Neural progenitor cell (in vitro differentiated cells): ENCODE results near the gene IFNK. TPM values are rescaled to one million over a fixed set of nuclear protein-coding genes. Genes with fewer than 3 reads are reported as not detected.
A peak's percentile ranks its signal among the peaks of the same experiment; 100 is the strongest.

Experiments used
- DNase-seq: peaks from one replicate; pipeline ENCODE4 v3.0.0-alpha.2; 2016; ENCODE audit warnings: low spot score
- H2AFZ ChIP-seq: fragments of 200-600 bp; sonication (generic); replicated peaks from 2 replicates; pipeline ENCODE4 v1.6.1; 2016; ENCODE audit warnings: antibody characterized with exemption
- H3F3A ChIP-seq: fragments of 200-600 bp; sonication (generic); 2 replicates; pipeline ENCODE4 v1.6.1; 2016; ENCODE audit warnings: antibody characterized with exemption, low read depth
- H3K27ac ChIP-seq: fragments of 200-600 bp; sonication (generic); 2 replicates; pipeline ENCODE4 v1.5.1; 2016; ENCODE audit warnings: mild to moderate bottlenecking
- H3K27me3 ChIP-seq: fragments of 200-600 bp; sonication (generic); 2 replicates; pipeline ENCODE4 v1.6.1; 2016; ENCODE audit warnings: mild to moderate bottlenecking, moderate library complexity
- H3K36me3 ChIP-seq: fragments of 200-600 bp; sonication (generic); 2 replicates; pipeline ENCODE4 v1.5.1; 2016
- H3K4me1 ChIP-seq: fragments of 200-600 bp; sonication (generic); 2 replicates; pipeline ENCODE4 v1.6.1; 2016; ENCODE audit warnings: mixed run types
- H3K4me2 ChIP-seq: fragments of 200-600 bp; sonication (generic); 2 replicates; pipeline ENCODE4 v1.6.1; 2016
- H3K4me3 ChIP-seq: fragments of 200-600 bp; sonication (generic); 2 replicates; pipeline ENCODE4 v1.5.1; 2016
- H3K79me2 ChIP-seq: fragments of 200-600 bp; sonication (generic); 2 replicates; pipeline ENCODE4 v1.6.1; 2016; ENCODE audit warnings: low read depth
- H3K9ac ChIP-seq: fragments of 200-600 bp; sonication (generic); 2 replicates; pipeline ENCODE4 v1.6.1; 2016
- H3K9me3 ChIP-seq: fragments of 200-600 bp; sonication (generic); 2 replicates; pipeline ENCODE4 v1.5.1; 2016; ENCODE audit warnings: low read depth
- H4K20me1 ChIP-seq: fragments of 200-600 bp; sonication (generic); 2 replicates; pipeline ENCODE4 v1.6.1; 2016; ENCODE audit warnings: low read depth
- H3K27ac Mint-ChIP-seq: 3 replicates; pipeline ENCODE4 v1.8.0; 2021; ENCODE audit warnings: mixed read lengths
- H3K27me3 Mint-ChIP-seq: 2 replicates; pipeline ENCODE4 v1.8.0; 2022; ENCODE audit warnings: low read depth, mild to moderate bottlenecking, inconsistent platforms, moderate library complexity, mixed read lengths; ENCODE audit not compliant: insufficient read depth
- H3K36me3 Mint-ChIP-seq: 3 replicates; pipeline ENCODE4 v1.8.0; 2021; ENCODE audit warnings: mixed read lengths
- H3K4me1 Mint-ChIP-seq: 3 replicates; pipeline ENCODE4 v1.8.0; 2021; ENCODE audit warnings: mixed read lengths
- H3K4me3 Mint-ChIP-seq: 3 replicates; pipeline ENCODE4 v1.8.0; 2021; ENCODE audit warnings: mild to moderate bottlenecking, moderate library complexity, mixed read lengths
- H3K9me3 Mint-ChIP-seq: 3 replicates; pipeline ENCODE4 v1.8.0; 2020; ENCODE audit warnings: mixed read lengths
- EZH2 ChIP-seq: fragments of 200-600 bp; sonication (generic); IDR thresholded peaks from 2 replicates; pipeline ENCODE4 v1.6.1; 2017; ENCODE audit warnings: antibody characterized with exemption, mild to moderate bottlenecking, moderate library complexity
- EZH2phosphoT487 ChIP-seq: fragments of 200-600 bp; sonication (generic); IDR thresholded peaks from 2 replicates; pipeline ENCODE4 v1.6.1; 2017; ENCODE audit warnings: antibody characterized with exemption
- total RNA-seq: library from RNA; depleted of rRNA; stranded (reverse); fragments of >200 nt; gene quantifications from 2 replicates; pipeline ENCODE4 v1.2.3, GENCODE V29; 2015; ENCODE audit warnings: low replicate concordance
- TF ChIP-seq, protein P1 (sequence below): fragments of 200-600 bp; sonication (generic); IDR thresholded peaks from 2 replicates; pipeline ENCODE4 v1.5.1; 2017; ENCODE audit warnings: antibody characterized with exemption, mild to moderate bottlenecking

Gene IFNK
- total RNA-seq, 1 donor from 2014 or later = not detected

DNA sequence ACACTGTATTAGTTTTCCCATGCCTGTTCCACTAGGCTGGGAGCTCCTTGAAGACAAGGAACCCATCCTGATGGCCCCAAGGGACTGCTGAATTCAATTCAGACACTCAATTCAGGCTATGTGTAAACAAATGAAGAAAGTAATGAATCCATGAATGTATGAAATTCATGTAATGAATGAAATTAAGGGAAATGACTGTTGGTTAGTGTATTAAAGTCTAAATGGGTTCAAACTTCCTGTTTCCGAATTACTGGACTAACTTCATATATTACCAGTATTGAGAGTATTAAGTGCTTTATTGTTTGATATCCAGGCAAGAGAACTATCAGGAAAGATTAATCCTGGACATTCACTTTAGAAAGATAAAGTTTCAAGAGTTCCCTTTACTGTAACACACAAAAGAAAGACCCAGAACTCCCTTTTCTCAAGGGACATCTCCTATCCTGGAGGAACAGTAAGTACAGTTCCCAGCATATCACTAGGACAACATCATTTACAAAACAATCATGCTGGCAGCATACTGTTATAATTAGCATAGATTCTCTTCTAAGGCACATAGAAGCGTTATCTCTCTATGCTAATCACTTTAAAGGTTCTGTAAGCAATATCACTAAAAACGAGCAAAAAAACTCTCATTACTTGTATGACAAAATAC lies 28.5 kb upstream of the IFNK start:
- Mint-ChIP-seq H3K4me1 (peaks cover 51% of the 10 kb centered on the region), H3K4me3 (no peak overlapping the region), H3K9me3 (peaks cover 6% of the 10 kb centered on the region), H3K36me3 (peaks cover 5% of the 10 kb centered on the region), H3K27ac (no peak overlapping the region), H3K27me3 (peaks cover 4% of the 10 kb centered on the region)
- no peak overlapping the region for H3K4me3 ChIP-seq
- no peak for DNase-seq
- H3F3A ChIP-seq = peaks cover 27% of the 10 kb centered on the region
- H2AFZ ChIP-seq = no peak overlapping the region
- H3K4me1 ChIP-seq = peaks cover 55% of the 10 kb centered on the region
- H3K36me3 ChIP-seq = no peaks in the 10 kb centered on the region
- H4K20me1 ChIP-seq = peaks cover 22% of the 10 kb centered on the region
- no peak overlapping the region for H3K27ac ChIP-seq
- TF ChIP-seq, protein P1, sequence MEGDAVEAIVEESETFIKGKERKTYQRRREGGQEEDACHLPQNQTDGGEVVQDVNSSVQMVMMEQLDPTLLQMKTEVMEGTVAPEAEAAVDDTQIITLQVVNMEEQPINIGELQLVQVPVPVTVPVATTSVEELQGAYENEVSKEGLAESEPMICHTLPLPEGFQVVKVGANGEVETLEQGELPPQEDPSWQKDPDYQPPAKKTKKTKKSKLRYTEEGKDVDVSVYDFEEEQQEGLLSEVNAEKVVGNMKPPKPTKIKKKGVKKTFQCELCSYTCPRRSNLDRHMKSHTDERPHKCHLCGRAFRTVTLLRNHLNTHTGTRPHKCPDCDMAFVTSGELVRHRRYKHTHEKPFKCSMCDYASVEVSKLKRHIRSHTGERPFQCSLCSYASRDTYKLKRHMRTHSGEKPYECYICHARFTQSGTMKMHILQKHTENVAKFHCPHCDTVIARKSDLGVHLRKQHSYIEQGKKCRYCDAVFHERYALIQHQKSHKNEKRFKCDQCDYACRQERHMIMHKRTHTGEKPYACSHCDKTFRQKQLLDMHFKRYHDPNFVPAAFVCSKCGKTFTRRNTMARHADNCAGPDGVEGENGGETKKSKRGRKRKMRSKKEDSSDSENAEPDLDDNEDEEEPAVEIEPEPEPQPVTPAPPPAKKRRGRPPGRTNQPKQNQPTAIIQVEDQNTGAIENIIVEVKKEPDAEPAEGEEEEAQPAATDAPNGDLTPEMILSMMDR = no peak
- TF ChIP-seq EZH2 (no peak), EZH2phosphoT487 (no peak)
- H3K27me3 ChIP-seq = no peaks in the 10 kb centered on the region
- H3K9me3 ChIP-seq = no peaks in the 10 kb centered on the region
- peaks cover 74% of the 10 kb centered on the region for H3K79me2 ChIP-seq
- H3K9ac ChIP-seq = no peak overlapping the region
- H3K4me2 ChIP-seq = peak overlapping the region; percentile 8

GRCh38 chr9:27496135-27496504 lies 28.0 kb upstream of the IFNK start:
- no peaks in the 10 kb centered on the region for H3K27me3 ChIP-seq
- H4K20me1 ChIP-seq = peaks cover 22% of the 10 kb centered on the region
- H3F3A ChIP-seq = peaks cover 21% of the 10 kb centered on the region
- H3K4me1 Mint-ChIP-seq = peaks cover 49% of the 10 kb centered on the region
- H3K4me1 ChIP-seq = peaks cover 50% of the 10 kb centered on the region
- H2AFZ ChIP-seq = no peak overlapping the region
- H3K9me3 Mint-ChIP-seq = peaks cover 7% of the 10 kb centered on the region
- H3K27ac Mint-ChIP-seq = no peak overlapping the region
- no peak for TF ChIP-seq EZH2phosphoT487
- TF ChIP-seq, protein P1 = no peak
- TF ChIP-seq EZH2 = no peak
- H3K4me2 ChIP-seq = peak overlapping the region; percentile 8
- no peak overlapping the region for H3K9ac ChIP-seq
- H3K4me3 Mint-ChIP-seq = no peak overlapping the region
- peaks cover 4% of the 10 kb centered on the region for H3K27me3 Mint-ChIP-seq
- no peak overlapping the region for H3K27ac ChIP-seq
- no peaks in the 10 kb centered on the region for H3K36me3 ChIP-seq
- H3K9me3 ChIP-seq = no peaks in the 10 kb centered on the region
- no peak for DNase-seq
- peaks cover 7% of the 10 kb centered on the region for H3K36me3 Mint-ChIP-seq
- no peak overlapping the region for H3K4me3 ChIP-seq
- peaks cover 73% of the 10 kb centered on the region for H3K79me2 ChIP-seq

GRCh38 chr9:27497883-27498417 lies 26.1 kb upstream of the IFNK start:
- Histone ChIP-seq H3K9ac (no peak overlapping the region), H3K4me2 (peak overlapping the region; percentile 72), H3K4me3 (peak overlapping the region; percentile 26), H3K27me3 (no peaks in the 10 kb centered on the region), H3K79me2 (peaks cover 69% of the 10 kb centered on the region), H3F3A (peaks cover 30% of the 10 kb centered on the region), H3K36me3 (no peaks in the 10 kb centered on the region), H3K9me3 (no peaks in the 10 kb centered on the region), H3K27ac (no peak overlapping the region), H2AFZ (no peak overlapping the region), H4K20me1 (peaks cover 22% of the 10 kb centered on the region), H3K4me1 (peaks cover 57% of the 10 kb centered on the region)
- H3K27ac Mint-ChIP-seq = peak overlapping the region; percentile 66
- peak; percentile 37 for DNase-seq
- peaks cover 43% of the 10 kb centered on the region for H3K4me1 Mint-ChIP-seq
- H3K4me3 Mint-ChIP-seq = peak overlapping the region; percentile 75
- H3K9me3 Mint-ChIP-seq = peaks cover 11% of the 10 kb centered on the region
- no peak for TF ChIP-seq EZH2
- no peak for TF ChIP-seq EZH2phosphoT487
- TF ChIP-seq, protein P1 = no peak
- peaks cover 4% of the 10 kb centered on the region for H3K27me3 Mint-ChIP-seq
- peaks cover 12% of the 10 kb centered on the region for H3K36me3 Mint-ChIP-seq
